ENCODE measurements around the gene NELFE. TPM values are rescaled to one million over a fixed set of nuclear protein-coding genes. Genes with fewer than 3 reads are reported as not detected.

NELFE gene
- total and polyA plus RNA-seq, 2 of the 13 experiments (the other 11 are each of a cell fraction or from before 2014, with no cell fraction given) = 51.3 to 69.8 TPM

GRCh38 chr6:31952140-31952805 lies 6.5 kb downstream of the NELFE start (continued):
- TF ChIP-seq ZC3H13 (CRISPR knock-in tag; IDR thresholded peaks at IDR 0.05) = no peak
- no peak for TF ChIP-seq MLLT10 (CRISPR knock-in tag; IDR thresholded peaks at IDR 0.05)
- no peak for TF ChIP-seq HOXA5 (CRISPR knock-in tag; IDR thresholded peaks at IDR 0.05)
- TF ChIP-seq ZNF430 (CRISPR knock-in tag; IDR thresholded peaks at IDR 0.05) = no peak
- TF ChIP-seq ZNF564 (CRISPR knock-in tag; IDR thresholded peaks at IDR 0.05) = no peak
- TF ChIP-seq MAZ (IDR thresholded peaks at IDR 0.05; ENCODE audit: borderline replicate concordance, low read depth, low read length) = 0 out of 2 replicates have a peak, but pooled peaks have one; percentile 34
- TF ChIP-seq MAZ (CRISPR knock-in tag; IDR thresholded peaks at IDR 0.05; ENCODE audit: low read depth) = peak; percentile 39; the same call in 1 of the 2 replicates
- no peak for TF ChIP-seq ZFP62 (CRISPR knock-in tag; IDR thresholded peaks at IDR 0.05)
- TF ChIP-seq UBTF (CRISPR knock-in tag; IDR thresholded peaks at IDR 0.05) = 0 out of 2 replicates have a peak, but pooled peaks have one; percentile 1
- TF ChIP-seq ZNF549 (CRISPR knock-in tag; IDR thresholded peaks at IDR 0.05) = no peak
- no peak for TF ChIP-seq GABPB1 (CRISPR knock-in tag; IDR thresholded peaks at IDR 0.05)
- TF ChIP-seq TMF1 (CRISPR knock-in tag; IDR thresholded peaks at IDR 0.05; ENCODE audit: low read depth) = no peak
- no peak for TF ChIP-seq TAF15 (IDR thresholded peaks at IDR 0.05; ENCODE audit: low read depth, low read length, poor library complexity, severe bottlenecking)
- no peak for TF ChIP-seq HNF1A (IDR thresholded peaks at IDR 0.05; ENCODE audit: low read depth)
- no peak for TF ChIP-seq HNF1A (CRISPR knock-in tag; IDR thresholded peaks at IDR 0.05; ENCODE audit: borderline replicate concordance)
- TF ChIP-seq ZNF574 (CRISPR knock-in tag; IDR thresholded peaks at IDR 0.05) = peak; percentile 80
- TF ChIP-seq THAP7 (CRISPR knock-in tag; IDR thresholded peaks at IDR 0.05) = no peak
- TF ChIP-seq ZIK1 (CRISPR knock-in tag; IDR thresholded peaks at IDR 0.05; ENCODE audit: borderline replicate concordance, low read depth) = no peak
- no peak for TF ChIP-seq ZNF556 (CRISPR knock-in tag; IDR thresholded peaks at IDR 0.05; ENCODE audit: borderline replicate concordance)
- TF ChIP-seq KLF16 (CRISPR knock-in tag; IDR thresholded peaks at IDR 0.05) = 0 out of 4 replicates have a peak, but pooled peaks of 1 of the 2 experiments have one; percentile 29
